Amygdala (tissue), 56 donors: ENCODE data around the gene MYMK.

Experiments used
- DNase-seq, 56 donors: peaks; one replicate each; lab custom pipeline; 2025; lab: John Stamatoyannopoulos, UW

MYMK gene

GRCh38 chr9:133490201-133490681, 34.5 kb downstream of the MYMK start:
- no peak for DNase-seq

GRCh38 chr9:133489253-133490190, 35.2 kb downstream of the MYMK start:
- DNase-seq, result no peak

- no peak for DNase-seq
Measured at GRCh38 chr9:133488686-133489252, 36.0 kb downstream of the MYMK start.

GRCh38 chr9:133487331-133487725, 37.4 kb downstream of the MYMK start:
- no peak for DNase-seq

GRCh38 chr9:133485531-133486260, 39.1 kb downstream of the MYMK start:
- no peak for DNase-seq

- no peak for DNase-seq
Measured at GRCh38 chr9:133484671-133485437, 39.9 kb downstream of the MYMK start.

GRCh38 chr9:133483611-133484010, 41.1 kb downstream of the MYMK start:
- DNase-seq, result no peak

- DNase-seq, result peak; percentile 35 to 93 (median 73)
Measured at GRCh38 chr9:133478851-133479711, 45.7 kb downstream of the MYMK start, which contains the start of gene SLC2A6. TSS of gene SLC2A6 (minus strand) at chr9:133479099. CDS start at chr9:133479059, 40 bp downstream.

GRCh38 chr9:133477992-133478850, 46.5 kb downstream of the MYMK start:
- DNase-seq, result peak in 2 of 56 donors; percentile 19 to 31

- DNase-seq, result no peak
Measured at GRCh38 chr9:133477461-133477860, 47.3 kb downstream of the MYMK start.

GRCh38 chr9:133476941-133477340, 47.8 kb downstream of the MYMK start:
- no peak for DNase-seq

- no peak for DNase-seq
Measured at GRCh38 chr9:133476036-133476931, 48.5 kb downstream of the MYMK start.

- no peak for DNase-seq
Measured at GRCh38 chr9:133475292-133476012, 49.3 kb downstream of the MYMK start.

GRCh38 chr9:133474853-133475252, 49.9 kb downstream of the MYMK start:
- DNase-seq, result no peak

- DNase-seq, result no peak
Measured at GRCh38 chr9:133474215-133474614, 50.5 kb downstream of the MYMK start.

- DNase-seq, result no peak
Measured at GRCh38 chr9:133473743-133474142, 51.0 kb downstream of the MYMK start.
